T-helper 1 cell treated with Interleukin-12 subunit alpha and Interleukin-12 subunit beta and Interleukin-4 antibody, amounts not matched to agents 30 μg/mL and 1 μg/mL, for 36 hours (primary cell): ENCODE data around the gene AGBL4.

ENCODE experiments used
- H3K27ac Mint-ChIP-seq: one replicate; pipeline ENCODE4 v1.8.0; 2021; ENCODE audit warnings: mild to moderate bottlenecking, mixed read lengths
- H3K27me3 Mint-ChIP-seq: one replicate; pipeline ENCODE4 v1.8.0; 2021; ENCODE audit warnings: low read depth, mixed read lengths
- H3K36me3 Mint-ChIP-seq: one replicate; pipeline ENCODE4 v1.8.0; 2021; ENCODE audit warnings: low read depth, mixed read lengths
- H3K4me1 Mint-ChIP-seq: one replicate; pipeline ENCODE4 v1.8.0; 2021; ENCODE audit warnings: low read depth, mixed read lengths
- H3K4me3 Mint-ChIP-seq: one replicate; pipeline ENCODE4 v1.8.0; 2021; ENCODE audit warnings: mild to moderate bottlenecking, moderate library complexity, mixed read lengths
- H3K9me3 Mint-ChIP-seq: one replicate; pipeline ENCODE4 v1.8.0; 2021; ENCODE audit warnings: mixed read lengths

The AGBL4 gene

GRCh38 chr1:49185450-49185980, 838.2 kb downstream of the AGBL4 start:
- Mint-ChIP-seq H3K9me3 (peaks cover 6% of the 10 kb centered on the region), H3K36me3 (no peaks in the 10 kb centered on the region), H3K4me1 (no peaks in the 10 kb centered on the region), H3K4me3 (no peak overlapping the region), H3K27ac (no peak overlapping the region), H3K27me3 (no peaks in the 10 kb centered on the region)

- no peaks in the 10 kb centered on the region for H3K36me3 Mint-ChIP-seq
- H3K4me1 Mint-ChIP-seq: no peaks in the 10 kb centered on the region
- H3K9me3 Mint-ChIP-seq: peaks cover 6% of the 10 kb centered on the region
- no peaks in the 10 kb centered on the region for H3K27me3 Mint-ChIP-seq
- no peak overlapping the region for H3K27ac Mint-ChIP-seq
- H3K4me3 Mint-ChIP-seq: no peak overlapping the region
Measured at GRCh38 chr1:49183489-49183888, 840.3 kb downstream of the AGBL4 start.

- no peaks in the 10 kb centered on the region for H3K9me3 Mint-ChIP-seq
- H3K4me1 Mint-ChIP-seq: no peaks in the 10 kb centered on the region
- no peak overlapping the region for H3K4me3 Mint-ChIP-seq
- H3K36me3 Mint-ChIP-seq: no peaks in the 10 kb centered on the region
- no peak overlapping the region for H3K27ac Mint-ChIP-seq
- H3K27me3 Mint-ChIP-seq: no peaks in the 10 kb centered on the region
Measured at GRCh38 chr1:49181033-49181432, 842.7 kb downstream of the AGBL4 start.

- no peak overlapping the region for H3K27ac Mint-ChIP-seq
- no peaks in the 10 kb centered on the region for H3K9me3 Mint-ChIP-seq
- no peak overlapping the region for H3K4me3 Mint-ChIP-seq
- H3K4me1 Mint-ChIP-seq: no peaks in the 10 kb centered on the region
- no peaks in the 10 kb centered on the region for H3K36me3 Mint-ChIP-seq
- no peaks in the 10 kb centered on the region for H3K27me3 Mint-ChIP-seq
Measured at GRCh38 chr1:49171941-49172593, 851.7 kb downstream of the AGBL4 start.

- Mint-ChIP-seq H3K4me3 (no peak overlapping the region), H3K4me1 (no peaks in the 10 kb centered on the region)
Measured at GRCh38 chr1:49166031-49166430, 857.7 kb downstream of the AGBL4 start.

GRCh38 chr1:49163031-49163430, 860.7 kb downstream of the AGBL4 start:
- H3K36me3 Mint-ChIP-seq: no peaks in the 10 kb centered on the region

More at GRCh38 chr1:49166031-49166430, 857.7 kb downstream of the AGBL4 start:
- no peak overlapping the region for H3K27ac Mint-ChIP-seq
- H3K36me3 Mint-ChIP-seq: no peaks in the 10 kb centered on the region
- H3K27me3 Mint-ChIP-seq: no peaks in the 10 kb centered on the region
- H3K9me3 Mint-ChIP-seq: no peaks in the 10 kb centered on the region

GRCh38 chr1:49160677-49161076, 863.1 kb downstream of the AGBL4 start:
- Mint-ChIP-seq H3K4me3 (no peak overlapping the region), H3K27me3 (no peaks in the 10 kb centered on the region), H3K27ac (no peak overlapping the region), H3K4me1 (no peaks in the 10 kb centered on the region), H3K9me3 (peaks cover 4% of the 10 kb centered on the region), H3K36me3 (no peaks in the 10 kb centered on the region)

More at GRCh38 chr1:49163031-49163430, 860.7 kb downstream of the AGBL4 start:
- Mint-ChIP-seq H3K9me3 (peaks cover 4% of the 10 kb centered on the region), H3K27ac (no peak overlapping the region), H3K27me3 (no peaks in the 10 kb centered on the region), H3K4me3 (no peak overlapping the region), H3K4me1 (no peaks in the 10 kb centered on the region)

GRCh38 chr1:49136738-49137251, 887.0 kb downstream of the AGBL4 start:
- no peaks in the 10 kb centered on the region for H3K4me1 Mint-ChIP-seq
- no peaks in the 10 kb centered on the region for H3K27me3 Mint-ChIP-seq
- no peak overlapping the region for H3K4me3 Mint-ChIP-seq
- H3K36me3 Mint-ChIP-seq: no peaks in the 10 kb centered on the region
- H3K27ac Mint-ChIP-seq: no peak overlapping the region
- H3K9me3 Mint-ChIP-seq: peaks cover 8% of the 10 kb centered on the region

GRCh38 chr1:49125746-49126145, 898.0 kb downstream of the AGBL4 start:
- Mint-ChIP-seq H3K4me3 (no peak overlapping the region), H3K9me3 (no peaks in the 10 kb centered on the region), H3K36me3 (no peaks in the 10 kb centered on the region), H3K27ac (no peak overlapping the region), H3K4me1 (no peaks in the 10 kb centered on the region), H3K27me3 (no peaks in the 10 kb centered on the region)

GRCh38 chr1:49111931-49112330, 911.8 kb downstream of the AGBL4 start:
- H3K4me1 Mint-ChIP-seq: no peaks in the 10 kb centered on the region
- no peak overlapping the region for H3K4me3 Mint-ChIP-seq
- no peaks in the 10 kb centered on the region for H3K27me3 Mint-ChIP-seq
- H3K36me3 Mint-ChIP-seq: no peaks in the 10 kb centered on the region
- no peak overlapping the region for H3K27ac Mint-ChIP-seq
- peaks cover 7% of the 10 kb centered on the region for H3K9me3 Mint-ChIP-seq

GRCh38 chr1:49106445-49106844, 917.3 kb downstream of the AGBL4 start:
- H3K36me3 Mint-ChIP-seq: no peaks in the 10 kb centered on the region
- H3K27me3 Mint-ChIP-seq: no peaks in the 10 kb centered on the region
- no peaks in the 10 kb centered on the region for H3K9me3 Mint-ChIP-seq
- H3K4me1 Mint-ChIP-seq: no peaks in the 10 kb centered on the region
- no peak overlapping the region for H3K4me3 Mint-ChIP-seq
- H3K27ac Mint-ChIP-seq: no peak overlapping the region

GRCh38 chr1:49104575-49104974, 919.2 kb downstream of the AGBL4 start:
- H3K27ac Mint-ChIP-seq: no peak overlapping the region
- H3K9me3 Mint-ChIP-seq: no peaks in the 10 kb centered on the region
- H3K36me3 Mint-ChIP-seq: no peaks in the 10 kb centered on the region
- H3K4me3 Mint-ChIP-seq: no peak overlapping the region
- H3K27me3 Mint-ChIP-seq: no peaks in the 10 kb centered on the region
- H3K4me1 Mint-ChIP-seq: no peaks in the 10 kb centered on the region

GRCh38 chr1:49102752-49103151, 921.0 kb downstream of the AGBL4 start:
- H3K27me3 Mint-ChIP-seq: no peaks in the 10 kb centered on the region
- no peak overlapping the region for H3K4me3 Mint-ChIP-seq
- no peaks in the 10 kb centered on the region for H3K4me1 Mint-ChIP-seq
- H3K27ac Mint-ChIP-seq: no peak overlapping the region
- no peaks in the 10 kb centered on the region for H3K9me3 Mint-ChIP-seq
- H3K36me3 Mint-ChIP-seq: no peaks in the 10 kb centered on the region

- H3K36me3 Mint-ChIP-seq: no peaks in the 10 kb centered on the region
- H3K27me3 Mint-ChIP-seq: no peaks in the 10 kb centered on the region
- no peaks in the 10 kb centered on the region for H3K9me3 Mint-ChIP-seq
- H3K4me3 Mint-ChIP-seq: no peak overlapping the region
- H3K27ac Mint-ChIP-seq: no peak overlapping the region
- H3K4me1 Mint-ChIP-seq: no peaks in the 10 kb centered on the region
Measured at GRCh38 chr1:49098866-49099265, 924.9 kb downstream of the AGBL4 start.

GRCh38 chr1:49086327-49086726, 937.4 kb downstream of the AGBL4 start:
- no peak overlapping the region for H3K4me3 Mint-ChIP-seq
- H3K36me3 Mint-ChIP-seq: no peaks in the 10 kb centered on the region
- peaks cover 11% of the 10 kb centered on the region for H3K9me3 Mint-ChIP-seq
- H3K4me1 Mint-ChIP-seq: no peaks in the 10 kb centered on the region
- H3K27ac Mint-ChIP-seq: no peak overlapping the region
- H3K27me3 Mint-ChIP-seq: no peaks in the 10 kb centered on the region
